HEK293T (cell line): ENCODE data around the gene NRG3.

Experiments
- CTCF ChIA-PET: fragments of 350-600 bp; formaldehyde crosslinking; extraction: SDS; loops from one replicate; lab custom pipeline; 2021; ENCODE audit warnings: antibody characterized with exemption, inconsistent platforms; lab: Yijun Ruan, JAX
- POLR2A ChIA-PET: fragments of 350-600 bp; formaldehyde crosslinking; extraction: SDS; loops from one replicate; lab custom pipeline; 2020; ENCODE audit warnings: antibody characterized with exemption, inconsistent platforms; lab: Yijun Ruan, JAX
- DNase-seq: peaks from one replicate; pipeline ENCODE4 v3.0.0; 2012; ENCODE audit warnings: mixed read lengths; ENCODE audit errors: extremely low spot score
- ARNT ChIP-seq: fragments of 450-650 bp; IDR thresholded peaks from 2 replicates; pipeline ENCODE4 v1.6.1; 2017; ENCODE audit warnings: mild to moderate bottlenecking
- BHLHE40 ChIP-seq: fragments of 450-650 bp; IDR thresholded peaks from 2 replicates; pipeline ENCODE4 v1.6.1; 2016; ENCODE audit warnings: mild to moderate bottlenecking, moderate library complexity, borderline replicate concordance
- CTBP1 ChIP-seq: fragments of 450-650 bp; IDR thresholded peaks from 2 replicates; pipeline ENCODE4 v1.6.1; 2016; ENCODE audit warnings: borderline replicate concordance
- ELF4 ChIP-seq: fragments of 450-650 bp; IDR thresholded peaks from 2 replicates; pipeline ENCODE4 v1.6.1; 2017; ENCODE audit warnings: antibody characterized with exemption
- FOXA1 ChIP-seq: fragments of 450-650 bp; IDR thresholded peaks from 2 replicates; pipeline ENCODE4 v1.6.1; 2016; ENCODE audit warnings: mild to moderate bottlenecking
- FOXK2 ChIP-seq: fragments of 450-650 bp; IDR thresholded peaks from 2 replicates; pipeline ENCODE4 v1.6.1; 2016; ENCODE audit warnings: mild to moderate bottlenecking
- FOXM1 ChIP-seq: fragments of 450-650 bp; IDR thresholded peaks from 2 replicates; pipeline ENCODE4 v1.6.1; 2017; ENCODE audit warnings: mild to moderate bottlenecking, borderline replicate concordance
- HDGF ChIP-seq: fragments of 450-650 bp; IDR thresholded peaks from 2 replicates; pipeline ENCODE4 v1.6.1; 2017; ENCODE audit warnings: antibody characterized with exemption, borderline replicate concordance
- L3MBTL2 ChIP-seq: fragments of 450-650 bp; conservative IDR thresholded peaks from 2 replicates; pipeline ENCODE4 v1.6.1; 2016; ENCODE audit warnings: mild to moderate bottlenecking
- LEF1 ChIP-seq: fragments of 450-650 bp; IDR thresholded peaks from 2 replicates; pipeline ENCODE4 v1.6.1; 2017; ENCODE audit warnings: mild to moderate bottlenecking, borderline replicate concordance
- NFRKB ChIP-seq: fragments of 450-650 bp; IDR thresholded peaks from 2 replicates; pipeline ENCODE4 v1.6.1; 2016; ENCODE audit warnings: mild to moderate bottlenecking, moderate library complexity
- SP1 ChIP-seq: fragments of 450-650 bp; IDR thresholded peaks from 2 replicates; pipeline ENCODE4 v1.6.1; 2017
- SUZ12 ChIP-seq: fragments of 450-650 bp; IDR thresholded peaks from 2 replicates; pipeline ENCODE4 v1.6.1; 2016; ENCODE audit warnings: mild to moderate bottlenecking
- TARDBP ChIP-seq: fragments of 450-650 bp; IDR thresholded peaks from 2 replicates; pipeline ENCODE4 v1.6.1; 2016
- ZNF384 ChIP-seq: fragments of 450-650 bp; IDR thresholded peaks from 2 replicates; pipeline ENCODE4 v1.6.1; 2016
- TF ChIP-seq, protein P1 (sequence below): fragments of 450-650 bp; IDR thresholded peaks from 2 replicates; pipeline ENCODE4 v1.6.1; 2016

NRG3 gene

DNA sequence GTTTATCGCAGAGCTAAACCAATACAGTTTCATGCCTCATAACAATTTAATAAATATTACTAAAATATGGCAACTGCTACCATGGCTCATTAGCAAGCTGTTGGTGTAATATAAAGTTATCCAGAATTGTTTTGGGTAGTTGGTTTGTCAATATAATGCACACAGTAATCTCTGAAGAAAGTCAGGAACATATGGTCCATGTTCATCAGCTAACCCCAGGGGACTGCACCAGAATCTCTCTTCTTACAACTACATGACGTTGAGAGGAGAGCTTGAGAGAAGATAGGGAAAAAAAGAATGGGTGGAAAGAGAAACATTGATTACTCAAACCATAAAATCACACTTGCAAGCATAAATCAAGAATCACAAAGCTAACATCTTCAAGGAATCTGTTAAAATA, 333.7 kb downstream of the NRG3 start:
- CTCF ChIA-PET: no interaction called here
- DNase-seq: no peak

DNA sequence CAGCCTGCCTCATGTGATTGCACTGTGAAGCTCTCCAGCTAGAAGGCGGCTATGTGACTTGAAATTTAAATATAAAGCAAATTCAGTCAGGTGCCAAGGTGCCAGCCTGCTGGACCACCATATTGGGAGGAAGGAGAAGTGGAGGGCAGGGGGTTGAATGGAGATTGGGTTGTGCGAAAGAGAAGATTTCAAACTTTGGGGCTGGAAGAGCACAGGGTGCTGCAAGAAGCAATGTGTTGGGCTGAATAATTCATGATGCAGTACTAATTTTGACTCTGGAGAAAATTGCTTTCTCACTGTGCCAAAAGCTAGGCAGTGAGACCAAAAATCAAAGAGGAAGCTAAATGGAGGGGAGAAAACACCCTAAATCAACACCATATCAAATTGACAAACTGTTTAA, 335.3 kb downstream of the NRG3 start:
- no peak for DNase-seq
- TF ChIP-seq ARNT (no peak), BHLHE40 (no peak), SUZ12 (no peak), FOXM1 (no peak), NFRKB (no peak), SP1 (no peak), ZNF384 (no peak), TARDBP (no peak), L3MBTL2 (no peak), HDGF (no peak), FOXK2 (no peak), FOXA1 (no peak), CTBP1 (no peak), LEF1 (no peak), ELF4 (no peak)
- TF ChIP-seq, protein P1, sequence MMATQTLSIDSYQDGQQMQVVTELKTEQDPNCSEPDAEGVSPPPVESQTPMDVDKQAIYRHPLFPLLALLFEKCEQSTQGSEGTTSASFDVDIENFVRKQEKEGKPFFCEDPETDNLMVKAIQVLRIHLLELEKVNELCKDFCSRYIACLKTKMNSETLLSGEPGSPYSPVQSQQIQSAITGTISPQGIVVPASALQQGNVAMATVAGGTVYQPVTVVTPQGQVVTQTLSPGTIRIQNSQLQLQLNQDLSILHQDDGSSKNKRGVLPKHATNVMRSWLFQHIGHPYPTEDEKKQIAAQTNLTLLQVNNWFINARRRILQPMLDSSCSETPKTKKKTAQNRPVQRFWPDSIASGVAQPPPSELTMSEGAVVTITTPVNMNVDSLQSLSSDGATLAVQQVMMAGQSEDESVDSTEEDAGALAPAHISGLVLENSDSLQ: no peak
- ChIA-PET POLR2A (no interaction called here), CTCF (no interaction called here)

More for the DNA sequence above, 333.7 kb downstream of the NRG3 start:
- POLR2A ChIA-PET: no interaction called here
- TF ChIP-seq LEF1 (no peak), SUZ12 (no peak), SP1 (no peak), HDGF (no peak), ARNT (no peak), FOXK2 (no peak), FOXA1 (no peak), NFRKB (no peak), L3MBTL2 (no peak), BHLHE40 (no peak), FOXM1 (no peak)
- TF ChIP-seq, protein P1: no peak

DNA sequence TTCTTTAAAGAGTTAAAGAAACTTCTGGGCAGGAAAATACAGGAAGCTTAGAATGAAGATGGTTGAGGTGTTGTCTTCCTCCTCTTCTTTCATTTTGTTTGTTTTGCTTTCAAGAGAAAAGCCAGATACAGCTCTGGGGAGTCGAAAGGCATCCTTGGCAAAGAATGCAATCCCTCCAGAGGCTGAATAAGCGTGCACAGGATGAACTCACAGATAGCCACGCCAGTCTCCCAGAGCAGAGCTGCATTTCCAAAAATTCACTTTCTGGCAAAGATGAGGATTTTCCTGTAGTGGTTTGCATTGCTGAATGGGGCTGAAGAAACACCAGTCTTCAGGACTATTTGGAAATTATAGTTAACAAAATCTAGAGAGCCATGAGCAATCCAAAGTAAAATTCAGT, 336.4 kb downstream of the NRG3 start:
- no peak for TF ChIP-seq FOXK2
- no peak for TF ChIP-seq CTBP1
- no peak for TF ChIP-seq FOXM1
- TF ChIP-seq HDGF: no peak
- no peak for TF ChIP-seq SP1
- TF ChIP-seq L3MBTL2: no peak
- no peak for TF ChIP-seq ELF4
- no peak for TF ChIP-seq SUZ12
- TF ChIP-seq, protein P1: no peak
- no peak for TF ChIP-seq LEF1
- ChIA-PET CTCF (no interaction called here), POLR2A (no interaction called here)
- DNase-seq: no peak

DNA sequence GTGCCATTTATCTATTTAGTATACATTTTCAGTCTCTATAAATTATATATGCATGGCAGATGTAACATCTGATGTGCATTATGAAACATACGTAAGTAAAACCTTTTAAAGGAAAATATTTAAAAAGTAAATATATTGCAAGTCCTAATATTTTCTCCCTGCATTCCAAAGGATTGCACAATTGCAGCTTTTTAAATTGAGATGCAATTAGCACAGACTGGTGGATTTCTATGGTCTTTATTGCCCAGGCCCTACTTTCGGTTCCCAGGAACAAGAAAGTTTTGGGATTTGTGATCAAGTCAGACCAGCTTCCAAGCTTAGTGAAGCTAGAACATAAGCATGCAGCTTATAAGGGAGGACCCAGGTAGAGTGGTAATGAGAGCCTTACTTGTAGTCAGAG, 337.8 kb downstream of the NRG3 start:
- CTCF ChIA-PET: no interaction called here
- DNase-seq: no peak
- TF ChIP-seq ELF4 (no peak), ZNF384 (no peak), FOXM1 (no peak), CTBP1 (no peak), SP1 (no peak), SUZ12 (no peak), TARDBP (no peak), FOXK2 (no peak), HDGF (no peak)
- TF ChIP-seq, protein P1: no peak
- POLR2A ChIA-PET: no interaction called here

DNA sequence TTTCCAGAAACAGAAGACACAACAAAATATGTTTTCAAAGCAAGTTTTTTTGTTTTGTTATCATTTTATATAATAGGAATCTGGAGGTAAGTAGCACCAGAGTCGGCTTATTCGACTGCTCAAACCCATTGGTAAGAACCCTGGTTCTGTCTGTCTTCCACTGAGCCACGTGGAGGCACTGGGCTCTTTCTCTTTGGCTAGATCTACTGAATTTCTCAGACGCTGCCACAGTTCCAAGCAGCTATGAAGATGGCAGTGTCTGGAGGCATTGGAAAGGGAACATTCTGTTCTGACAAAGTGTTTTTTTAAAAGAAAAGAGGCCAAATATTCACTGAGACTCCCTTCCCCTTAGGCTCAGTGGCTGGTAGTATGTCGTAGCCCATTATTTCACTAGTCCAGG, 338.8 kb downstream of the NRG3 start:
- POLR2A ChIA-PET: no interaction called here
- TF ChIP-seq LEF1 (no peak), ELF4 (no peak), BHLHE40 (no peak), SP1 (no peak), HDGF (no peak), FOXK2 (no peak)
- TF ChIP-seq, protein P1: no peak
- CTCF ChIA-PET: no interaction called here
- no peak for DNase-seq

DNA sequence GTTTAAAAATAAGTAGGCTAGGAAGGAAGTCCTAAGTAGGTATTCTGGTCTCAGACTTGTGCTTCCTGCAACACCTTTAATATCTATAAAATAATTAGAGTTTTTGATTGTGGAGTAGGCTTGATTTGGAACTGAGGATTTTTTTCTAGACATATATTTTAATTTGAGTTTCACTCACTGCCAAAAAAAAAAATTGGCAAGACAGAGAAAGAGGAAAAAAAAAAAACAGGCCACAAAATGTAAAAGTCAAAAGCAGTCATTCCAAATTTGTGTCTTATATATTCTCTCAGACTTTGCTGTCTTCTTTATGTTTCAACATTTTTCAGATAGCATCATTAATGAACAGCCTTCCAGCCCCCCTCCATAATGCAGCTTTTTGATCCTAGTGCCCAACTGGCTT, 346.1 kb downstream of the NRG3 start:
- CTCF ChIA-PET: no interaction called here
- no peak for DNase-seq
- POLR2A ChIA-PET: no interaction called here
- no peak for TF ChIP-seq LEF1
- no peak for TF ChIP-seq ARNT
- no peak for TF ChIP-seq HDGF
- no peak for TF ChIP-seq ZNF384
- no peak for TF ChIP-seq SUZ12
- TF ChIP-seq, protein P1: no peak
- TF ChIP-seq L3MBTL2: no peak
